Measurements from ENCODE around the gene ELOF1.

DNA sequence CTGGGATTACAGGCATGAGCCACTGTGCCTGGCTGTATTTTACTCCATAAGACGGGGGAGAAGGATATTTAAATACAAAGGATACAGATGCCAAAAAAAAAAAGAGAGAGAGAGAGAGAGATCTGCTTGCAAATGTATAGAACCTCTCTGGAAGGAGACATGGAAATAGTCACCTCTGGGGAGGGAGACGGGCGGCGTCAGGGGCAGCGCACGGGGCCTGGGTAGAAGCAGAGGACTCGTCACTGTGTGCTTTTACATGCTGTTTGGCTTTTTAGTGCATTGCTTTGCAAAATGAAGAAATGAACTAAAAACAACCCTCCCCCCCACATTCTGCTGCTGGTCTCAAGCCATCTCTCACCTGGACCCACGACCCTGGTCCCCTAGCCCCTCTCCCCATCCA lies 48.6 kb downstream of the ELOF1 start:
- TF ChIP-seq, protein P1, sequence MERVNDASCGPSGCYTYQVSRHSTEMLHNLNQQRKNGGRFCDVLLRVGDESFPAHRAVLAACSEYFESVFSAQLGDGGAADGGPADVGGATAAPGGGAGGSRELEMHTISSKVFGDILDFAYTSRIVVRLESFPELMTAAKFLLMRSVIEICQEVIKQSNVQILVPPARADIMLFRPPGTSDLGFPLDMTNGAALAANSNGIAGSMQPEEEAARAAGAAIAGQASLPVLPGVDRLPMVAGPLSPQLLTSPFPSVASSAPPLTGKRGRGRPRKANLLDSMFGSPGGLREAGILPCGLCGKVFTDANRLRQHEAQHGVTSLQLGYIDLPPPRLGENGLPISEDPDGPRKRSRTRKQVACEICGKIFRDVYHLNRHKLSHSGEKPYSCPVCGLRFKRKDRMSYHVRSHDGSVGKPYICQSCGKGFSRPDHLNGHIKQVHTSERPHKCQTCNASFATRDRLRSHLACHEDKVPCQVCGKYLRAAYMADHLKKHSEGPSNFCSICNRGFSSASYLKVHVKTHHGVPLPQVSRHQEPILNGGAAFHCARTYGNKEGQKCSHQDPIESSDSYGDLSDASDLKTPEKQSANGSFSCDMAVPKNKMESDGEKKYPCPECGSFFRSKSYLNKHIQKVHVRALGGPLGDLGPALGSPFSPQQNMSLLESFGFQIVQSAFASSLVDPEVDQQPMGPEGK (CRISPR knock-in tag; IDR thresholded peaks at IDR 0.05; ENCODE audit: borderline replicate concordance), result no peak
- TF ChIP-seq ISL1 (CRISPR knock-in tag; IDR thresholded peaks at IDR 0.05) (no peak), ARNTL (CRISPR knock-in tag; IDR thresholded peaks at IDR 0.05; ENCODE audit: borderline replicate concordance, low read depth) (no peak), TOX (CRISPR knock-in tag; IDR thresholded peaks at IDR 0.05; ENCODE audit: borderline replicate concordance) (no peak), CREB5 (CRISPR knock-in tag; IDR thresholded peaks at IDR 0.05; ENCODE audit: low read depth) (no peak)

Measured in SK-N-SH treated with all-trans-retinoic acid at 6 μM for 48 hours (cell line).